Activated T-helper 17 cell treated with anti-CD3 and anti-CD28 coated beads, Interleukin-2, amount 50 U/mL, for 72 hours (primary cell): ENCODE measurements around the gene SPINK5. TPM values are rescaled to one million over a fixed set of nuclear protein-coding genes. Genes with fewer than 3 reads are reported as not detected.
"Not testable (repeated sequence)": the region's sequence is repeated elsewhere in the genome, so short reads cannot be mapped to it uniquely, and the experiment has no call there.

Experiments used
- ATAC-seq: fragments of 150-1000 bp; cut with Tn5 transposase; replicated peaks from 2 replicates; pipeline ENCODE4 v1.10.0; 2021; ENCODE audit warnings: mild to moderate bottlenecking, moderate library complexity
- H3K27ac Mint-ChIP-seq: one replicate; pipeline ENCODE4 v1.8.0; 2022; ENCODE audit warnings: mixed read lengths
- H3K27me3 Mint-ChIP-seq: one replicate; pipeline ENCODE4 v1.8.0; 2022; ENCODE audit warnings: mixed read lengths
- H3K36me3 Mint-ChIP-seq: one replicate; pipeline ENCODE4 v1.8.0; 2022; ENCODE audit warnings: low read depth, mild to moderate bottlenecking, mixed read lengths
- H3K4me1 Mint-ChIP-seq: one replicate; pipeline ENCODE4 v1.8.0; 2022; ENCODE audit warnings: mixed read lengths
- H3K4me3 Mint-ChIP-seq: one replicate; pipeline ENCODE4 v1.8.0; 2022; ENCODE audit warnings: mild to moderate bottlenecking, mixed read lengths
- H3K9me3 Mint-ChIP-seq: one replicate; pipeline ENCODE4 v1.8.0; 2022; ENCODE audit warnings: mixed read lengths
- total RNA-seq, 2 donors: library from RNA; stranded (reverse); gene quantifications; one replicate each; pipeline ENCODE4 v1.2.3, GENCODE V29; 2022

SPINK5 gene, protein sequence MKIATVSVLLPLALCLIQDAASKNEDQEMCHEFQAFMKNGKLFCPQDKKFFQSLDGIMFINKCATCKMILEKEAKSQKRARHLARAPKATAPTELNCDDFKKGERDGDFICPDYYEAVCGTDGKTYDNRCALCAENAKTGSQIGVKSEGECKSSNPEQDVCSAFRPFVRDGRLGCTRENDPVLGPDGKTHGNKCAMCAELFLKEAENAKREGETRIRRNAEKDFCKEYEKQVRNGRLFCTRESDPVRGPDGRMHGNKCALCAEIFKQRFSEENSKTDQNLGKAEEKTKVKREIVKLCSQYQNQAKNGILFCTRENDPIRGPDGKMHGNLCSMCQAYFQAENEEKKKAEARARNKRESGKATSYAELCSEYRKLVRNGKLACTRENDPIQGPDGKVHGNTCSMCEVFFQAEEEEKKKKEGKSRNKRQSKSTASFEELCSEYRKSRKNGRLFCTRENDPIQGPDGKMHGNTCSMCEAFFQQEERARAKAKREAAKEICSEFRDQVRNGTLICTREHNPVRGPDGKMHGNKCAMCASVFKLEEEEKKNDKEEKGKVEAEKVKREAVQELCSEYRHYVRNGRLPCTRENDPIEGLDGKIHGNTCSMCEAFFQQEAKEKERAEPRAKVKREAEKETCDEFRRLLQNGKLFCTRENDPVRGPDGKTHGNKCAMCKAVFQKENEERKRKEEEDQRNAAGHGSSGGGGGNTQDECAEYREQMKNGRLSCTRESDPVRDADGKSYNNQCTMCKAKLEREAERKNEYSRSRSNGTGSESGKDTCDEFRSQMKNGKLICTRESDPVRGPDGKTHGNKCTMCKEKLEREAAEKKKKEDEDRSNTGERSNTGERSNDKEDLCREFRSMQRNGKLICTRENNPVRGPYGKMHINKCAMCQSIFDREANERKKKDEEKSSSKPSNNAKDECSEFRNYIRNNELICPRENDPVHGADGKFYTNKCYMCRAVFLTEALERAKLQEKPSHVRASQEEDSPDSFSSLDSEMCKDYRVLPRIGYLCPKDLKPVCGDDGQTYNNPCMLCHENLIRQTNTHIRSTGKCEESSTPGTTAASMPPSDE
- not detected for total RNA-seq

DNA sequence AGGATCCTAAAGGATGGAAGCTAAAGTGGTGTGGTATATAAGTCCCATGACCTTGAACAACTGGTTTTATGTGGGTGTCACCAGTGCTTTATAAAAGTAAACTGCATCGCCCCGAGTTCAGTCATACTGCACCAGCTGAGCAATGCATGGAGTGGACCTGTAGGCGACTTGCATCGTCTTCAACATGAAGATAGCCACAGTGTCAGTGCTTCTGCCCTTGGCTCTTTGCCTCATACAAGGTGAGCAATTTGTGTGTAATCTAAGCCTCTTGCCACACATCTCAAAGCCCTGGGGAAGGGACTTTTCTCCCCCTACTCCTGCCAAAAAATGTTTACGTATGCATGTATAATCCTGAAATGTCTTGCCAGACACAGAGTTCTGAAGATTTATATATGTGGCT lies at the start of gene SPINK5:
TSS of gene SPINK5 (plus strand) at position 120 of the 400 bp plus-strand sequence. CDS start at position 185, 65 bp downstream.
- Mint-ChIP-seq H3K4me3 (no peak within 1 kb of the TSS), H3K4me1 (no peaks in the 10 kb centered on the region), H3K27ac (no peak within 1 kb of the TSS), H3K36me3 (no peaks in the 10 kb centered on the region), H3K27me3 (no peaks in the 10 kb centered on the region), H3K9me3 (no peaks in the 10 kb centered on the region)
- no peak for ATAC-seq

DNA sequence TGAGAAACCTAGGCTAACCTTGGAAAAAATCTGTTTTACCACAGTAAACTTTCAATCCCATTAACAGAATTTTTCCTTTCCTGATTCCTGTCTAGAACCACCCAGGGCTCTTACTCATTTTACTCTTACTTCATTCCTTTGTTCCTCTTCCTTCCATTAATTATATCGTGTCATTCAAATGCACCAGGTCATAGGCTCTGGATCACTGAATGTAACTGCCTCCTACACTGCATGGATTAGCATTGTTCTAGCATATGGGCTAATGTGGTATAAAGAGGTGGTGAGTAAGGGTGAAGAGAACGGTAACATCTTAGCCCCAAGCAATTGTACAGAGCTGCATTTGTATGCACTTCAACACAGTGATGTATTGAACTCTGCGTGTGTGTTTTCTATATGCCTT lies 49.5 kb upstream of the SPINK5 start:
- Mint-ChIP-seq H3K36me3 (no peaks in the 10 kb centered on the region), H3K4me3 (no peak overlapping the region), H3K27ac (no peak overlapping the region), H3K9me3 (no peaks in the 10 kb centered on the region), H3K4me1 (no peaks in the 10 kb centered on the region), H3K27me3 (no peaks in the 10 kb centered on the region)
- ATAC-seq: no peak

DNA sequence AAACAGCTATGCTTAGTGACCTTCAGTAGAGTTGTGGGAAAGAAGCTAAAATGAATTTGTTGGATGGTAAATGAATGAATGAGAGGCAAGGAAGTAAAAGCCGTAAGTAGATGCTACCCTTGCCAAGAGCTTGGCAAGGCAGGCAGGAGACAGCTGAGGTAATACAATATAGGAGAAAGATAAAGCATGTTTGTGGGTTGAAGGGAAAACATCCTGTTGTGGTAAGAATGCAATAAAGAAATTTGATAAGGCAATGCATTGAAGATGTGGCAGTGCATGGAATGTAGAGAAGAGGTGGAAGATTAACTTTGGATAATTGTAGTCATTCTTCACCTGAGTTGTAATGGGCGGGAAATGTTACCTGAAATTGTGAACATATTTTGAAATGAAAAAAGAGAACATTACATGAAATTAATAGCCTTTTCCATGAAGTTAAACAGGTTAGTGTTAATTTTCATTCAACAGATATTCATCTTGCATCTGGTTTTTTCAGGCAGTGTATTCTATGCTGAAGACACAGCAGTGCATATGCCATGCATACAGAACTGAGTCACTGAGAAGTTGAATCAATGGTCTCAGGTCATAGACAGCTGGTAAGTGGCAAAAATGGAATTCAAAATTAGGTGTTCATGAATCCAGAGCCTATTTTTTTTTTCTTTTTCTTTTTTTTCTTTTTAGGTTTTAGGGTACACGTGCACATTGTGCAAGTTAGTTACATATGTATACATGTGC lies 43.4 kb upstream of the SPINK5 start:
- Mint-ChIP-seq H3K4me1 (no peaks in the 10 kb centered on the region), H3K27ac (no peak overlapping the region), H3K4me3 (no peak overlapping the region), H3K9me3 (peaks cover 9% of the 10 kb centered on the region), H3K36me3 (no peaks in the 10 kb centered on the region), H3K27me3 (no peaks in the 10 kb centered on the region)
- ATAC-seq: no peak

DNA sequence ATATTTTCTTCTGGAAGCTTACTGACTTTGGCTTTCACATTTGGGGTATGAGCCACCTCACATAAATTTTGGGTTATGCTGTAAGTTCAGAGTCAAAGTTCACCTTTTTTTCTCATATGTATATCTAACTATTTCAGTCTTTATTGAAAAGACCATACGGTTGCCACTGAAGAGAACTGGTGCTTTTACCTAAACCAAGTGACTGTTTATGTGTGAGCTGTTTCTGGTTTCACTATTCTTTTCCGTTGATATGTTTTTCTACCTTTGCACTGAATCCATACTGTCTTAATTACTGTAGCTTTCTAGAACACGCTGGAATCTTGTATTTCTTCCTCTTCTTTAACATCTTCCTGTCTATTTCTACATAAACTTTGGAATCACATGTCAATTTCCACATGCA lies 36.3 kb upstream of the SPINK5 start:
- Mint-ChIP-seq H3K36me3 (no peaks in the 10 kb centered on the region), H3K4me3 (no peak overlapping the region), H3K27ac (no peak overlapping the region), H3K9me3 (peaks cover 5% of the 10 kb centered on the region), H3K27me3 (no peaks in the 10 kb centered on the region), H3K4me1 (no peaks in the 10 kb centered on the region)
- ATAC-seq: no peak

DNA sequence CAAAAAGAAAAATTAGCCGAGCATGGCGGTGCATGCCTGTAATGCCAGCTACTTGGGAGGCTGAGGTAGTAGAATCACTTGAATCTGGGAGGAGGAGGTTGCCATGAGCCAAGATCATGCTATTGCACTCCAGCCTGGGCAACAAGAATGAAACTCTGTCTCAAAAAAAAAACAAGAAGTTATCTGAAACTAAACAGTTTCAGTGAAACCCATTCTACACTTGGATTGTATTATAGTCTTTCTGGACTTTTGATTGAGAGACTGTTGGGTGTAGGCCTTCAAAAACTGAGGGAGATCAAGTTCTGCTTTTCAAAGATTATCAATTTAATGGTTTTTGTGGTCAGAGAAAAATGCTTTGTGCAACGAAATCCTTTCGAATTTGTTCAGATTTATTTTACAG lies 34.6 kb upstream of the SPINK5 start:
- no peaks in the 10 kb centered on the region for H3K36me3 Mint-ChIP-seq
- ATAC-seq: no peak
- no peak overlapping the region for H3K27ac Mint-ChIP-seq
- H3K4me1 Mint-ChIP-seq: no peaks in the 10 kb centered on the region
- H3K9me3 Mint-ChIP-seq: peaks cover 5% of the 10 kb centered on the region
- H3K4me3 Mint-ChIP-seq: no peak overlapping the region
- H3K27me3 Mint-ChIP-seq: no peaks in the 10 kb centered on the region

DNA sequence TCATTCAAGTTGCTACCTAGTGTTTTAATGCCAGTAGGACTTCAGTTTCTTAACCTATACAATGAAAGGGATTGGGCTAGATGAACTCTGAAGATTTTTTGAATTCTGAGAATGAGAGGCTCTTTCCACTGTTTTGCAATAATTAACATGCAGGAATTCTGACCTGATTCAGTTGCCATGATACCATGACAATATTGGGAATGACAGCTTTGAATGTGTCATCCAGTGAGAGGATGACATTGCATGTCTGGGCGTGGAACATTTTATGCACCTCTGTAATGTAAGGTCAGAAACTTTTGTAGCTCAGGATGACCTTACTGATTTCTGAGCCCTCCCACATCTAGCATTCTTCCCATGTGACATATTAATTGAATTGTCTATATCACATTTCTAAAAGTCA lies 30.6 kb upstream of the SPINK5 start:
- Mint-ChIP-seq H3K4me1 (no peaks in the 10 kb centered on the region), H3K9me3 (peaks cover 5% of the 10 kb centered on the region), H3K36me3 (no peaks in the 10 kb centered on the region), H3K27me3 (no peaks in the 10 kb centered on the region), H3K4me3 (no peak overlapping the region), H3K27ac (no peak overlapping the region)
- ATAC-seq: no peak

DNA sequence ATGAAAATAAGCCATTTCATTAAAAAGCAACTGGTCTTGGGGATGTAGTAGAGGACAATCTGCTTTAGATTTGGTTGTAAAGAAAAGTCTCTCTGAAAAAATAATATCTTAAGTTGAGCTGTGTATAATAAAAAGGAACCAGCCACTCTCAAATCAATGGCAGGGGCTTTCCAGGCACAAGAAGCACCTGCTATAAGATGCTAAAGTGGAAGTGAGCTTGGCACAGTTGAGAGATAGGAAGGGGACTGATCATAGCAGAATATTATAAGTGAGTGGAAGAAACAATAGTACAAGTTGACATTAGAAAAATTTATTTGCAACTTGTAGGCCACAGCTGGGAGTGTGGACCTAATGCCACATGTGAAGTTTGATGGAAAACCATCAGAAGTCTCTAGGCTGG lies 28.1 kb upstream of the SPINK5 start:
- Mint-ChIP-seq H3K4me1 (no peaks in the 10 kb centered on the region), H3K9me3 (no peaks in the 10 kb centered on the region), H3K36me3 (no peaks in the 10 kb centered on the region), H3K27ac (no peak overlapping the region), H3K27me3 (no peaks in the 10 kb centered on the region), H3K4me3 (no peak overlapping the region)
- ATAC-seq: no peak

DNA sequence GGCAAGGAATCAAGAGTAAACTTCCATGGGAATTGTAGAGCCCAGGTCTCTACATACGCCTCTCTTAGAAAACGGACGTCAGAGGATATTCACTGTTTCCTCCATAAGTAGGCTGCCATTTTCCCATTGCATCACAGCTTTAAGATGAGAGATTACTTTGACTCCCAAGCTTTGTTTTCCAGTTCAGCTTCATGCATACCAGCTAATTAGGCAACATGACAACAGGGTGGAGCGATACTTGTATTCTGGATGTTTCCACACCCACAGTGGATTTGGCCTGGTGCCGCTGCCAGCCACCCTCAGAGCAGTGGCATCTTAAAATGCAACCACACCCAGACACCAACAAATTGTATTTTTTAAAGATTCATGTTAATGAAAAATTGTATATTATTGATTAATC lies 20.9 kb upstream of the SPINK5 start:
- no peak overlapping the region for H3K4me3 Mint-ChIP-seq
- no peaks in the 10 kb centered on the region for H3K27me3 Mint-ChIP-seq
- no peaks in the 10 kb centered on the region for H3K4me1 Mint-ChIP-seq
- ATAC-seq: no peak
- no peaks in the 10 kb centered on the region for H3K36me3 Mint-ChIP-seq
- H3K27ac Mint-ChIP-seq: no peak overlapping the region
- H3K9me3 Mint-ChIP-seq: no peaks in the 10 kb centered on the region

DNA sequence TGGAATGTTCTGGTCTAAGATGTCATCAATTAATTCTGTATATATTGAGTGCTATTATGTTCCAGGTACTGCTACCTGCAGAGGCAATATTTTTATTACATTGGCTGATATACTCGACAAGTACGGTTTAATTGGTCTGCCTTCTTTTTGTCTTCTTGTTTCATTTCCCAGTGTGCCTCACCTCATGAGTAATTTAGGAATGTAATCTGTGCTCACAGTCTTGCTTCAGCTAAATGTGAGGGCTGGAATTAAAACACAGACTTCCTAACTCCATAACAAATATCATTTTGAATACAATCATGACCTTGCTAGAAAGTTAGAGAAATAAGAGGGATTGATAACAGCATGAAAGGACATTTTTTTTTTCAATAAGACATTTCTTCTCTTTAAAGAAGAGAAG lies 20.1 kb upstream of the SPINK5 start:
- Mint-ChIP-seq H3K4me3 (no peak overlapping the region), H3K4me1 (no peaks in the 10 kb centered on the region), H3K27me3 (no peaks in the 10 kb centered on the region), H3K9me3 (no peaks in the 10 kb centered on the region), H3K36me3 (no peaks in the 10 kb centered on the region), H3K27ac (no peak overlapping the region)
- ATAC-seq: no peak

DNA sequence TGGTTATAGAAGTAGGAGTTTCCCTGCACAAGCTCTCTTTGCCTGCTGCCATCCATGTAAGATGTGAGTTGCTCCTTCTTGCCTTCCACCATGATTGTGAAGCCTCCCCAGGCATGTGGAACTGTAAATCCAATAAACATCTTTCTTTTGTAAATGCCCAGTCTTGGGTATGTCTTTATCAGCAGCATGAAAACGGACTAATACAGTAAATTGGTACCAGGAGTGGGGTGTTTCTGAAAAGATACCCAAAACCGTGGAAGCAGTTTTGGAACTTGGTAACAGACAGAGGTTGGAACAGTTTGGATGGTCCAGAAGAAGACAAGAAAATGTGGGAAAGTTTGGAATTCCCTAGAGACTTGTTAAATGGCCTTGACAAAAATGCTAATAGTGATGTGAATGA lies 8.6 kb upstream of the SPINK5 start:
- H3K9me3 Mint-ChIP-seq: peaks cover 20% of the 10 kb centered on the region
- not testable (repeated sequence) for H3K36me3 Mint-ChIP-seq, H3K4me3 Mint-ChIP-seq, H3K4me1 Mint-ChIP-seq, H3K27me3 Mint-ChIP-seq, ATAC-seq, H3K27ac Mint-ChIP-seq

DNA sequence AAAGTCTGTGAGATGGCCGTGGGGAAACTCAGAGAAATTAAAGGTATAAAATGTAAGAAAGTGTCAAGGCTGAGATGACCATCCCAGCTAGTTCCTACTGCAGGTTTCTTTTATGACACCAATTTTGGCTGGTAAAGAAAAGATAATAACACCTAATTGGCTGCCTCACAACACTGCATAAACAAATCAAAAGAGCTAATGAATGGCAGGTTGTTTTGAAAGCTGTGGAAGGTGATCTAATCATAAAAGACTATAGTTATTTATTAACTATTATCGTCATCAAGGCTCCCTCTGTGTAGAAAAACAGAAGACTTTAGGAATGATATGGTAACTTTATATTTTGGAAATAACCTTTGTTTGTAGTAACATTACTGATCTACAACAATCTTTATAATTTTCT lies 3.5 kb upstream of the SPINK5 start:
- no peak for ATAC-seq
- H3K4me1 Mint-ChIP-seq: no peaks in the 10 kb centered on the region
- peaks cover 9% of the 10 kb centered on the region for H3K9me3 Mint-ChIP-seq
- no peaks in the 10 kb centered on the region for H3K27me3 Mint-ChIP-seq
- no peak overlapping the region for H3K27ac Mint-ChIP-seq
- no peak overlapping the region for H3K4me3 Mint-ChIP-seq
- no peaks in the 10 kb centered on the region for H3K36me3 Mint-ChIP-seq

DNA sequence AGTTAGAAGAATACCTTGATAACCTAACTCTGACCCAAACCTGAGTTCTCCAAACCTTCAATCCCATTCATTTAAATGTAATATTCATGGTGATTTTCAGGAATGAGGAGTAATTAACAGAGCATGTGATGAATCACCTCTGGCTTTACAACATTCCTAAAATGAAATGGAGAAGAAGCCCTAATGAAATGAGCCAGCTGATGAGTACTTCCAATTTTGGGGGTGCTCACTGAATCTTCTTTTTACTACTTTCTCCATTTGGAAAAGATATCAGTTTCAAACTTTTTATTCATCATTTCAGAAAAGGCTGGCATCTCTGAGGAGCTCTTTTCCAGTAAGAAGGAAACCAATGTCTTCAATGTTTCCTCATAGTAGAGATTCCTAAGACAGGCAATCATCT lies 2.9 kb upstream of the SPINK5 start:
- no peaks in the 10 kb centered on the region for H3K27me3 Mint-ChIP-seq
- H3K4me3 Mint-ChIP-seq: no peak overlapping the region
- H3K4me1 Mint-ChIP-seq: no peaks in the 10 kb centered on the region
- H3K36me3 Mint-ChIP-seq: no peaks in the 10 kb centered on the region
- no peak for ATAC-seq
- H3K27ac Mint-ChIP-seq: no peak overlapping the region
- H3K9me3 Mint-ChIP-seq: peaks cover 6% of the 10 kb centered on the region

DNA sequence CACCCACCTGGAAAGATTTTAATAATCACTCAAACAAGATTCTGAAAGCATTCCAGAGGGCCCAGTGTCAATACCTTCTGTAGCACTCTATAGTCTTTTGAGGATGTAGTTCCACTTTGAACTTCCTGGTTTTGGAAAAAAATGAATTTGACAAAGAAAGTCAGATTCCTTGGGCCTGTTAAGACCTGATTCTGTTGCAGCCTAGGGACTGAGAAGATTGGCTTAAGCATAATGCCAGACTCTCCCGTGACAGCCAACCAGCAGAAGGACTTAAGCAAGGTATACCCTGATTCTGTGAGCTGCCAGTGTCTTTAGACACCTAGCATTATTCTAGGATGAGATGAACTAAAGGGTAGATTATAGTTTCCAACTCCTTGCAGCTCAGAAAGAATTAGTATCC lies 6.8 kb downstream of the SPINK5 start:
- no peak for ATAC-seq
- no peaks in the 10 kb centered on the region for H3K36me3 Mint-ChIP-seq
- no peaks in the 10 kb centered on the region for H3K27me3 Mint-ChIP-seq

DNA sequence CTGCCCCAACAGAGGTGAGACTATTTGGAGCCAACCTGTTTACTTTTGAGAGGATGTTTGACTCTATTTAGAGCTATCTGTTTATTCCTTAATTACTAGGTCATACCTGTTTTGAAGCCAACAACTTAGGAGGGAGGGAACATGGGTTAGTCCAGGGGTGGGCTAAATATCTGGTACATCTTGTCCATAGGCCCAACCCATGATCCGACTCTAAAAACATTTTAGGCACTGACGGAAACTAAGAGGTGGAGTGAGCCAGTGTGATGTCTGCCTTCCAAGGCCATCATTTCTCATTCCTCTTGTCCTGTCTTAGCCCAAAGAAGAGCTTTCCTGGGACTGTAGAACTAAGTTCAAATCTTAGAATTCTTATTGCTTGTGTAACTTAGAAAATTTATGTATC lies 8.4 kb downstream of the SPINK5 start:
- H3K4me1 Mint-ChIP-seq: no peaks in the 10 kb centered on the region
- H3K27me3 Mint-ChIP-seq: no peaks in the 10 kb centered on the region
- no peaks in the 10 kb centered on the region for H3K36me3 Mint-ChIP-seq
- H3K9me3 Mint-ChIP-seq: no peaks in the 10 kb centered on the region
- H3K4me3 Mint-ChIP-seq: no peak overlapping the region
- no peak for ATAC-seq
- H3K27ac Mint-ChIP-seq: no peak overlapping the region

More for the DNA sequence above, 6.8 kb downstream of the SPINK5 start:
- no peaks in the 10 kb centered on the region for H3K9me3 Mint-ChIP-seq
- no peak overlapping the region for H3K27ac Mint-ChIP-seq
- no peaks in the 10 kb centered on the region for H3K4me1 Mint-ChIP-seq
- H3K4me3 Mint-ChIP-seq: no peak overlapping the region
